WTC11 (cell line): ENCODE data around the gene ARF6.

Source experiments
- ATF1 ChIP-seq: sonication (generic); formaldehyde crosslinking; IDR thresholded peaks from 2 replicates; pipeline ENCODE4 v1.8.1; 2023; ENCODE audit warnings: mild to moderate bottlenecking, moderate library complexity, missing genetic modification reagents
- ATF6 ChIP-seq: sonication (generic); formaldehyde crosslinking; IDR thresholded peaks from 2 replicates; pipeline ENCODE4 v1.8.1; 2023; ENCODE audit warnings: mild to moderate bottlenecking, missing genetic modification reagents
- CTCF ChIP-seq: fragments of 200-600 bp; IDR thresholded peaks from 2 replicates; pipeline ENCODE4 v1.8.0; 2022; ENCODE audit warnings: antibody characterized with exemption
- E2F5 ChIP-seq: sonication (generic); formaldehyde crosslinking; IDR thresholded peaks from 2 replicates; pipeline ENCODE4 v1.8.1; 2022; ENCODE audit warnings: mild to moderate bottlenecking, moderate library complexity, missing genetic modification reagents
- MAX ChIP-seq: sonication (generic); formaldehyde crosslinking; IDR thresholded peaks from 2 replicates; pipeline ENCODE4 v1.8.0; 2022; ENCODE audit warnings: mild to moderate bottlenecking, missing genetic modification reagents
- MLX ChIP-seq: sonication (generic); formaldehyde crosslinking; IDR thresholded peaks from 2 replicates; pipeline ENCODE4 v1.8.1; 2023; ENCODE audit warnings: mild to moderate bottlenecking, missing genetic modification reagents, moderate library complexity
- MXD4 ChIP-seq: fragments of 250-450 bp; sonication (Bioruptor Pico); IDR thresholded peaks from 2 replicates; pipeline ENCODE4 v1.8.0; 2021; ENCODE audit warnings: mild to moderate bottlenecking, moderate library complexity, borderline replicate concordance
- NR2C2 ChIP-seq: sonication (generic); formaldehyde crosslinking; IDR thresholded peaks from 2 replicates; pipeline ENCODE4 v1.8.0; 2022; ENCODE audit warnings: mild to moderate bottlenecking, missing genetic modification reagents
- RELA ChIP-seq: sonication (generic); formaldehyde crosslinking; IDR thresholded peaks from 2 replicates; pipeline ENCODE4 v1.8.1; 2022; ENCODE audit warnings: missing genetic modification reagents, mild to moderate bottlenecking, borderline replicate concordance
- SMAD3 ChIP-seq: sonication (generic); formaldehyde crosslinking; IDR thresholded peaks from 2 replicates; pipeline ENCODE4 v1.8.0; 2022; ENCODE audit warnings: missing genetic modification reagents, mild to moderate bottlenecking, borderline replicate concordance
- TEAD4 ChIP-seq: sonication (generic); formaldehyde crosslinking; IDR thresholded peaks from 2 replicates; pipeline ENCODE4 v1.8.0; 2022; ENCODE audit warnings: mild to moderate bottlenecking, missing genetic modification reagents
- ZMAT4 ChIP-seq: fragments of 250-450 bp; sonication (Bioruptor Pico); IDR thresholded peaks from 2 replicates; pipeline ENCODE4 v1.9.0; 2021; ENCODE audit warnings: mild to moderate bottlenecking
- ZNF512 ChIP-seq: sonication (generic); formaldehyde crosslinking; IDR thresholded peaks from 2 replicates; pipeline ENCODE4 v1.8.1; 2022; ENCODE audit warnings: missing genetic modification reagents, borderline replicate concordance

- TF ChIP-seq CTCF (no peak), NR2C2 (CRISPR knock-in tag) (no peak), ATF6 (CRISPR knock-in tag) (no peak), ZNF512 (CRISPR knock-in tag) (no peak), MLX (no peak), TEAD4 (no peak), ZMAT4 (CRISPR knock-in tag) (no peak), MAX (CRISPR knock-in tag) (no peak), SMAD3 (CRISPR knock-in tag) (no peak), E2F5 (CRISPR knock-in tag) (no peak), ATF1 (CRISPR knock-in tag) (no peak), MXD4 (CRISPR knock-in tag) (no peak), RELA (CRISPR knock-in tag) (no peak)
Observed at GRCh38 chr14:49930720-49931119, 37.8 kb downstream of the ARF6 start.
